ENCODE measurements around the gene STAT4.

The STAT4 gene

DNA sequence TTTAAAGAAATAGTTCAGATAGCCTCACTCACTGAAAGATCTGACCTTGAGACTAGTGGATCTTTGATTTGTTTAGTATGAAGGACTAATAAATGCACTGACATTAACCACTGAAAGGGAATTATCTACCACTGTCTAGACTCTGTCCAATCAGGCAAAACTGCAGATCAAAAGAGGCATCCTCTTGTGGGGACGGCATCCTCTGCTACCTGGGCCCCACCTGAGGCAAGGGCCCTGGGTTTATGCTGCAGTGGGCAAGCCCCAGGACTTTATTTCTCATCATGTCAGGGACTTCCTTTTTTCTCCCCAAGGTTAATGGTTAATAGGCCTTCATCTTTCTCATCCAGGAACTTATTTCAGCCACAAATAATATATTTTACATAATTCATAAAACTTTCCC, 169.1 kb downstream of the STAT4 start:
- FAIRE-seq = no peak
- TF ChIP-seq, protein P1, sequence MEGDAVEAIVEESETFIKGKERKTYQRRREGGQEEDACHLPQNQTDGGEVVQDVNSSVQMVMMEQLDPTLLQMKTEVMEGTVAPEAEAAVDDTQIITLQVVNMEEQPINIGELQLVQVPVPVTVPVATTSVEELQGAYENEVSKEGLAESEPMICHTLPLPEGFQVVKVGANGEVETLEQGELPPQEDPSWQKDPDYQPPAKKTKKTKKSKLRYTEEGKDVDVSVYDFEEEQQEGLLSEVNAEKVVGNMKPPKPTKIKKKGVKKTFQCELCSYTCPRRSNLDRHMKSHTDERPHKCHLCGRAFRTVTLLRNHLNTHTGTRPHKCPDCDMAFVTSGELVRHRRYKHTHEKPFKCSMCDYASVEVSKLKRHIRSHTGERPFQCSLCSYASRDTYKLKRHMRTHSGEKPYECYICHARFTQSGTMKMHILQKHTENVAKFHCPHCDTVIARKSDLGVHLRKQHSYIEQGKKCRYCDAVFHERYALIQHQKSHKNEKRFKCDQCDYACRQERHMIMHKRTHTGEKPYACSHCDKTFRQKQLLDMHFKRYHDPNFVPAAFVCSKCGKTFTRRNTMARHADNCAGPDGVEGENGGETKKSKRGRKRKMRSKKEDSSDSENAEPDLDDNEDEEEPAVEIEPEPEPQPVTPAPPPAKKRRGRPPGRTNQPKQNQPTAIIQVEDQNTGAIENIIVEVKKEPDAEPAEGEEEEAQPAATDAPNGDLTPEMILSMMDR (IDR thresholded peaks at IDR 0.05; ENCODE audit: insufficient read depth, missing control alignments) = no peak
- DNase-seq (ENCODE audit: insufficient read length, low spot score) = no peak

DNA sequence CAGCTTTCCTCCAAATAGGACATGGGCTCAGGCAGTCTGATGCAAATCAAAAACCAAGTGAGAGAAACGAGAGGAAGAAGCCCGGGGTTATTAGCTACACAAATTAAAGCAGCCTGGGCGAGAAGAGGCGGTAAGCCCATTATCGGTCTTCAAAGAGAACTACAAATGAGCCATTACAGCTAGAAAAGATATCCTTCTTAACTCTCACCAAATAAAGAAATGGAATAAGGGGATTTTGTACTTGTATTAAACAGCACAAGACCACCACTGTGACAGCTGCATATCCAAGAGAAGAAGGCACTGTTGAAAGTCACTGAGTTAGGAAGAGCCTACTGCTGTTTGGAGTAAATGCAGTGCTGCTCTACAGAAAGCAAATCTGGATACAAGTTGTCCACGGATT, 169.5 kb downstream of the STAT4 start:
- FAIRE-seq = no peak
- no peak for DNase-seq (ENCODE audit: insufficient read length, low spot score)
- TF ChIP-seq, protein P1 (IDR thresholded peaks at IDR 0.05; ENCODE audit: insufficient read depth, missing control alignments) = no peak

GRCh38 chr2:190980630-190981209, 170.1 kb downstream of the STAT4 start:
- TF ChIP-seq, protein P1 (IDR thresholded peaks at IDR 0.05; ENCODE audit: insufficient read depth, missing control alignments) = no peak
- FAIRE-seq (no peak), DNase-seq (ENCODE audit: insufficient read length, low spot score) (no peak)

- DNase-seq (ENCODE audit: insufficient read length, low spot score) (no peak), FAIRE-seq (no peak)
- TF ChIP-seq, protein P1 (IDR thresholded peaks at IDR 0.05; ENCODE audit: insufficient read depth, missing control alignments) = no peak
Observed at GRCh38 chr2:190979906-190980629, 170.7 kb downstream of the STAT4 start.
